GM18858 (cell line): Measurements from ENCODE around the gene CBL.
"Not testable (repeated sequence)": the region's sequence is repeated elsewhere in the genome, so short reads cannot be mapped to it uniquely, and the experiment has no call there.

Source experiments
- ATAC-seq: cut with Tn5 transposase; IDR thresholded peaks from one replicate; pipeline ENCODE4 v1.9.1; 2021; ENCODE audit not compliant: unreplicated experiment

CBL gene

DNA sequence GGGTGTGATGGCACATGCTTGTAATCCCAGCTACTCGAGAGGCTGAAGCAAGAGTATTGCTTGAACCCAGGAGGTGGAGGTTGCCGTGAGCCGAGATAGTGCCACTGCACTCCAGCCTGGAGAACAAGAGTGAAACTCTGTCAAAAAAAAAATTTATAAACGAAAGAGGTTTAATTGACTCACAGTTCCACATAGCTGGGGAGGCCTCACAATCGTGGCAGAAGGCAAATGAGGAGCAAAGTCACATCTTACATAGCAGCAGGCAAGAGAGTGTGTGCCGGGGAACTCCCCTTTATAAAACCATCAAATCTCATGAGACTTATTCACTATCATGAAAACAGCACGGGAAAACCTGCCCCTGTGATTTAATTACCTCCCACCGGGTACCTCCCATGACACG is 21.7 kb upstream of the CBL start:
- ATAC-seq = not testable (repeated sequence)

DNA sequence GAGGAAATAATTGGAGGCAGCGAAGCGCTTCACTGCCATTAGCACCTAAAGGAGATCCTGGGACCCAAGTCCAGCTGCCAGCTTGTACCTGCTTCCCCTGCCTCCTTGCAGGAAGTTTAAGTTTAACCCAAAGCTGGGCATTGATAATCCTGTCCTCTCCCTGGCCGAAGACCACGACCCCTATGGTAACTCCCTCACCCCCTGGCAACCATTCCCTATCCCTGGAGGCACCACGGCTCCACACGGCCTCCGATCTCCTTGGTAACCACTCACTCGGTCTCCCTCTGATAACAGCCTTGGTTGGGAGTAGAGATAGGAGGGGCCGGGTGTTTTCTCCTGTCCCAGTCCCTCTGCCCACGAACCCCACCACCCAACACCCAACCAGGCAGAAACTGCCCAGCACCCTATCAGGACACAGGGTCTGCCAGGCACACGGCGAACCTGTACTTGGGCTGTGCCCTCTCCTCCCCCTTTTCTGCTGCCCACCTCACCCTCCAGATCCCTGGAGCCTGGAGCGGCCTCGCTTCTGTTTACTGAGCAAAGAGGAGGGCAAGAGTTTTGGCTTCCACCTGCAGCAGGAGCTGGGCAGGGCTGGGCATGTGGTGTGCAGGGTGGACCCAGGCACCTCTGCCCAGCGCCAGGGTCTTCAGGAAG is 20.0 kb upstream of the CBL start:
- ATAC-seq = no peak

DNA sequence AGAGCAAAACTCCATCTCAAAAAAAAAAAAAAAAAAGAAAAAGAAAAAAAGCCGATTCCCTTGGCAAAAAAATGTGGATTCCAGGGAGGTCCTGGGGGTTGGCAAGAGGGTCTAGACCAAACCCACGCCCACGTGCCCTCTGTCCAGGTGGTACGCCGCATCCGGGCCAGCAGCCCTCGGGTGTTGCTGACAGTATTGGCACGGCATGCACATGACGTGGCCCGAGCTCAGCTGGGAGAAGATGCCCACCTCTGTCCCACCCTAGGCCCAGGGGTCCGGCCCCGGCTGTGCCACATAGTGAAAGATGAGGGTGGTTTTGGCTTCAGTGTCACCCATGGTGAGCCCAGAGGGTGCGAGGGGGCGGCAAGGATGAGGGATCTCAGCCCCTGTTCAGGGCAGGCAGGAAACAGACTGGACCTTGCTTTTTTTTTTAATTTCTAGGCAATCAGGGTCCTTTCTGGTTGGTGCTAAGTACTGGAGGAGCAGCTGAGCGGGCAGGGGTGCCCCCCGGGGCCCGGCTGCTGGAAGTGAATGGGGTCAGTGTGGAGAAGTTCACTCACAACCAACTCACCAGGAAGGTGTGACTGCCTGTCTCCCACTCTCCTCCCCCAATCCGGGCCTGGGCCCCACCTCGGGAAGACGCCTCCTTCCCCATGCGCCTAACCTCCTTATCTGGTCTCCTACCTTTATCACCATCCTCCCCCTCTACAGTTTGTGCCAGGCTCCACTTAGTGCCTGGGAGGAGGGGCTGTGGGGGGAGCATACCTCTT is 18.8 kb upstream of the CBL start:
- no peak for ATAC-seq

DNA sequence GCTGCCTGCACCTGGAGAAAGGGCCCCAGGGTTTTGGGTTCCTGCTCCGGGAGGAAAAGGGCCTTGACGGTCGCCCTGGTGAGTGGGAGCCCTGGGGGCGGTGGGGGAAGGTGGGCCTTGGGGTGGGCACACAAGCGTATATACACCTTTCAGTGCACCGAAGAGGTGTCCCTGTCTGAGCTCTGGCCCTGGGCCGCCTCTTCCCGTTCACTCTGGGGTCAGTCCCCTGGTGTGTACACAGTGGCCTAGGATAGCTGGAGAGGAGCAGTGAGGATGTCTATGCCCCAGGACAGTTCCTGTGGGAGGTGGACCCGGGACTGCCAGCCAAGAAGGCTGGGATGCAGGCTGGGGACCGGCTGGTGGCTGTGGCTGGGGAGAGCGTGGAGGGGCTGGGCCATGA is 18.1 kb upstream of the CBL start:
- ATAC-seq = no peak

DNA sequence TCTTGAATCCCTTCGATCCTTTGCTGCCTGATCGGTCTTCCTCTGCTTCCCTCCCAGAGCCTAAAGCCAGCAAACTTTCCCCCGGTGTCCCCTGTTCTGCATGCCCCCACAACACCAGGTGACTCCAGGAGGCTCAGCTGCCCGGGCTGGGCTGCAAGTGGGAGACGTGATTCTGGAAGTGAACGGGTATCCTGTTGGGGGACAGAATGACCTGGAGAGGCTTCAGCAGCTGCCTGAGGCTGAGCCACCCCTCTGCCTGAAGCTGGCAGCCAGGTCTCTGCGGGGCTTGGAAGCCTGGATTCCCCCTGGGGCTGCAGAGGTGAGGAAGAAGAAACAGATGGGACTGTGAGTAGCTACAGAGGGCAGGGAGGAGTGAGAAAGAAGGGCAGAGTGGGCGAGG is 17.3 kb upstream of the CBL start:
- ATAC-seq = no peak

DNA sequence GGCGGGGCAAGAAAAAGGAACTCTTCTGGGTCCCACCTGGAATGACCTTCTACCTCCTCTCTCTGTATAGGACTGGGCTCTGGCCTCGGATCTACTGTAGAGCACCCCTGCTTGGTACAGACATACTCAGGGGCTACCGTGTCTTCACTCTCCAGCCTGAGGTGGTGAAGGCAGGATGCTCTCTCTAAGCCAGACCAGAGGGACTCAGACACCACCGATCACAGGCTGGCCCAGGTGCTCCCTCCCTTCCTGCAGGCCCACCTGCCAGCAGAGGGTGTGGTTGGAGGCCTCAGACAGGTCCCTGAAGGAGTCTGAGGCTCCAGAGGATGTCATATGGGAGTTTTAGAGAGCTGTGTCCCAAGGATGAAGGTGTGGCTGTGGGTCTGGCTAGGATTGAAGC is 16.7 kb upstream of the CBL start:
- no peak for ATAC-seq

DNA sequence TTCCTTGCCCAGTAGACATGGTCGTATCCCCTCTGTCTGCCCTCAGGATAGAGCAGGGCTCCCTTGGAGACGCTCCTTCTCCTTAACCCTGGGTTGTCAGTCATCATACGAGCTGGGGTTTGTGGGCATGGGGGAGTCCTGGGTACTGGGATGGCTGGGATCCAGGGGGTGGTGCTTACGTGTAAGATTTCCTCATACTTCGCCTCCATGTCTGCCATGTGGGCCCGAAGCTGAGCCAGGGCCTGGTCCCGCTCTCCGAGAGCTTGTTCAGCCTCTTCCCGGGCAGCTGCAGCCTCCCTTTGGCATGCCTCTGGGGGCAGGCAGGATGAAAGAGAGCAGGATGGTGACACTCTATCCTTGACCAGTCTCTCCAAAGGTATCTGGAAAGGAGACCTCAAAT is 15.6 kb upstream of the CBL start:
- ATAC-seq = no peak

DNA sequence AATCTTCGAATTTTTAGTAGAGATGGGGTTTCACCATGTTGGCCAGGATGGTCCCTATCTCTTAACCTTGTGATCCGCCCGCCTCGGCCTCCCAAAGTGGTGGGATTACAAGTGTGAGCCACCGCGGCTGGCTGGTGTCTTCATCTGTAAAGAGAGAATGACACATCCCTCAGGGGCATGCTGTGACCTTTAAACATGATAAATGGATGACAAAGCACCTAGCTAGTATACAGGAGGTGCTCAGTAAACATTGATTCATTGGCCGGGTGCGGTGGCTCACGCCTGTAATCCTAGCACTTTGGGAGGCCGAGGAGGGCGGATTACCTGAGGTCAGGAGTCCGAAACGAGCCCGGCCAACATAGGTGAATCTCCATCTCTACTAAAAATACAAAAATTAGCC is 14.9 kb upstream of the CBL start:
- ATAC-seq = not testable (repeated sequence)

DNA sequence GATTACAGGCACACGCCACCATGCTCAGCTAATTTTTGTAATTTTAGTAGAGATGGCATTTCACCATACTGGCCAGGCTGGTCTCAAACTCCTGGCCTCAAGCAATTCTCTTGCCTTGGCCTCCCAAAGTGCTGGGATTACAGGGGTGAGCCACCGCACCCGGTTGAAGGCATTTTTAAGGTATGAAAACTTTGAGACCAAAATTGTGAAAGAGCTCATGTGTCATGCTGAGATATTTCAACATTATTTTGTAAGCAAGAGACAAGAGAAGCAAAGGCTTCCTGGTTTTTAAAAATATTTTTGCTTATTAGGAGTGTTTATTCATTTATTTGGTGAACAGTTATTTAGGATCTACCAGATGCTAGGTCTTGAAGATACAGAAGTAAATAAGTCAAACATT is 14.0 kb upstream of the CBL start:
- no peak for ATAC-seq

DNA sequence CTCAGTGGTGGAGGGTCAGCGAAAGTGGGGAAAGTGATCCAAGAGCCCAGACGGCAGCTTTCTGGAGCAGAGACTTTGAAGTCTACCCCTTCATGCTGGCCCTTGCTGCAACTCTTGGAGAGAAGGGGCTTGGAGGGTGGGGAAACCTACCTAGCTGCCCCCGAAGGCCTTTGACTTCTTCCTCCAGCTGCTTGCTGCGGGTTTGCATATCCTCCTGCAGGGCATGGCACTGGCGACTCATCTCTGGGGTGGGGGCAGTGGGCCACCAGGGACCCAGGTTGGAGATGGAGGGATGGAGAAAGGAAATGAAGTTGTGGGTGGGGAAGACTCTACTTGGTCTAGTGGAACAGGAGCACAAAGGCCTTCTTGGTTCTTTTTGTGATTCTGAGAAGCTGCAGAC is 13.1 kb upstream of the CBL start:
- no peak for ATAC-seq

DNA sequence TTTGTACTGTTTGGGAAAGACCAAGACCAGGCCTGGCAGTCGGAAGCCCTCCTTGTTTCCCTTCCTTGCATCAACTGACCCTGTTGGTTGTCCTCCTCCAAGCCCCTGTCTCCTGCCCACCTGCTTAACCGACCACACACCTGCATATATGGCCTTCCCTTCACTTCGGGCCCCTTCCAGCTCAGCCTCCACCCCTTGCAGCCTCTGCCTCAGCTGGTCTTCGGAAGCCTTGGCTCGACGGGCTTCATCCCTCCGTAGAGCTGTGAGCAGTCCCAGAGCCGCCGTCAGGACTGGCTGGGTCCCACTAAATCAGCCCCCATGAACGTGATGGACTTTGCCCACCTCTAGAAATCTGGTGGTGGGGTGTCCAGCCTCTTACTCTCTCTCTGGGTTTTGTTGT is 12.5 kb upstream of the CBL start:
- no peak for ATAC-seq

DNA sequence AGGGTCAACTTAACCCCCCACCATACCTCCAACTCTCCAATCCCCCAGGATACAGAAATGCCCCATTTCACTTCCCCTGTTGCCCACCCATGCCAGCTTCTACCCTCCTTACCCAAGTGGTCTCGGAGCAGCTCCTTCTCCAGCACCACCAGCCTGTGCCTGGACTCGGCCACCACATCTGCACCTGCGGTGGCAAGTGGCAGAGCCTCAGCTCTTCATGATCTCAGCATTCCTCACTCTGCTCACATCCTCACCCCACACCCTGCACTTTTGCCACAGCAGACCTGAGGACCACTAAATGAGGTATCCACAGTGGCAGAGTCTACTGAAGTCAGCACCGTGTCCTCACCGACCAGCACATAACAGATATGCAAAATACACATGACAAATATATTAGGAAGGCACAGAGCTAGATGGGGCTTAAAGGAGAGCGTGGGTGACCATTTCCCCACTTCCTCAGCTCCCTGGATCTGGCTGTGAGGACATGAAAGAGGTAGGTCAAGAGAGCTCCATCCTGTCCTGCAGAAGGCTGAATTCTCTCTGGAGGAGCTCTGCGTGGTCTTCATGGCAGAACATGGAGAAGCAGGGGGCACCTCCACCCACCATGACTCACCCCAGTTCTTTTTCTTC is 11.2 kb upstream of the CBL start:
- ATAC-seq = no peak

DNA sequence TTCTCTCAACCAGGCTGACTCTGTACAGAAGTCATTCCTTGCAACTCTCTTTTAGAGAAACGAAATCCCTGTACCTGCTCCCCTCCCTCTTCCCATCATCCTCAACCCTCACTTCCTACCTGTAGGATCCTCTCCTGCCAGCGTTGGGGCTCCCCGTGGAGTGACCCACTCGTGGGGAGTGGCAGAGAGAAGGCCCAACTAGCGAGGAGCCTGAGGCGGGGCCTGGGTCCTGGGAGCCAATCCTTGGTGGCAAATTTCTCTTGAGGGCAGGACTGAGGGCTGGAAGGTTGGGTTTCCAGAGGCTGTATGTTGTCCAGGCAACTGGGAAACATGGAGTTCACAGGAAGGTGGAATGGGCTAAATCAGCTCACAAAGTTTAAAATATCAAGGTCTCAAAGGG is 10.5 kb upstream of the CBL start:
- ATAC-seq = no peak

DNA sequence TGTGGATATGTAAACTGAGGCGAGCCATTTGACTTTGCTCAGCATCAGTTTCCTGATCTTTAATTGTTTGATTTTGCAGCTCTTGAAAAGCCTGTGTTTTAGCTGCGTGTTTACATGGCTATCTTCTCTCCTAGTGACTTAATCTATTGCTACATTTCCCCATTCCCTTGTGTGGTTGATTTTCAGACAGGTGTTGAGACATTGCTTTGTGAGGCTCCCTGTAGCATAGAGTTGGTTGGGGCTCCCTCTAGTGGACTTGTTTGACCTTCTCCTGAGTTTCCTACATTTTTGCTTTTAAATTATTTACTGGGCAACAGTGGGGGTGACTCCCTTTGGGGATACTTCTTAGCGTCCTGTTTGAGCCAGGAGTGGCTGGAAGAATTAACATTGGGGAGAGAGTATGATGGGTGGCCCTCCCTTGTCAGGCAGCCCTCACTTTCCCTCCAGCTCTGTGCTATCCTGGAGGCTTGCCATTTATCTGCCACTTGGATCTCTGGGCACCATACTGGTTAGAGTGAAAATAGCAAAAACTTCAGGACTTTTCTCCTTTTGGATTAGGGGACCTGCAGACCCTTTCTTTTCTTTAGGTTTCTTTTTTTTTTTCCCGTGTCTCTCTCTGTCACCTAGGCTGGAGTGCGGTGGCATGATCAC is 9.2 kb upstream of the CBL start:
- no peak for ATAC-seq

DNA sequence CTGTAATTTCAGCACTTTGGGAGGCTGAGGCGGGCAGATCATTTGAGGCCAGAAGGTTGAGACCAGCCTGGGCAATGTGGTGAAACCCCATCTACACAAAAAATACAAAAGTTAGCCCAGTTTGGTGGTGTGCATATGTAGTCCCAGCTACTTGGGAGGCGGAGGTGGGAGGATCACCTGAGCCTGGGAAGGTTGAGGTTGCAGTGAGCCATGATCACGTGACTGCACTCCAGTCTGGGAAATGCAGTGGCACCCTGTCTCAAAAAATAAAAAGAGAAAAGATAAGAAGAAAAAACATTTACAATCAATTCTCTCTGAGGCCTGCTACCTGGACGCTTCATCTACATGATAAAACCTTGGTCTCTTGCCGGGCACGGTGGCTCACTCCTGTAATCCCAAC is 7.2 kb upstream of the CBL start:
- no peak for ATAC-seq

DNA sequence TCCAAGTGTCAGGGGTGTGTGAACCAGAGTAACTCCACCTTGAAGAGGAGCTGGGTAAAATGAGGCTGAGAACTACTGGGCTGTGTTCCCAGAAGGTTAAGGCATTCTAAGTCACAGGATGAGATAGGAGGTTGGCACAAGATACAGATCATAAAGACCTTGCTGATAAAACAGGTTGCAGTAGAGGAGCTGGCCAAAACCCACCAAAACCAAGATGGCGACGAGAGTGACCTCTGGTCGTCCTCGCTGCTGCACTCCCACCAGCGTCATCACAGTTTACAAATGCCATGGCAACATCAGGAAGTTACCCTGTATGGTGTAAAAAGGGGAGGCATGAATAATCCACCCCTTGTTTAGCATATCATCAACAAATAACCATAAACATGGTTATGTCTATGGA is 4.9 kb upstream of the CBL start:
- not testable (repeated sequence) for ATAC-seq

DNA sequence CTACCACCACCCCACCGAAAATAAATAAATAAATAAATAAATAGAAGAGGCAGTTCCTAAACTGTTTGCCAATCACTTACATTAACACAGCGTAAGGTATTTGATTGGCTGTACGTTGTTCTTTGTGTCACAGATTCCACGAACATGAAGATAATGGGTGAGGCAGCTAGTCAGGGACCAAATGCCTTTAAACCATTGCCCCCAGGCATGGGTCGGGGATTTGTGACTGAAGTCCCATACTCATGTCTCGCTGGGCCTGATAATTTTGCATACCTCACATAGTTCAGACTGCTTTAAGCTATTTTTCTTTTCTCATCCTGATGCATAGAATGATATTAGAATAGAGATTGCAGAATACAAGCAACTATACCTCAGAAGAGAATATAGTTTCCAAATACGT is 3.6 kb upstream of the CBL start:
- no peak for ATAC-seq

DNA sequence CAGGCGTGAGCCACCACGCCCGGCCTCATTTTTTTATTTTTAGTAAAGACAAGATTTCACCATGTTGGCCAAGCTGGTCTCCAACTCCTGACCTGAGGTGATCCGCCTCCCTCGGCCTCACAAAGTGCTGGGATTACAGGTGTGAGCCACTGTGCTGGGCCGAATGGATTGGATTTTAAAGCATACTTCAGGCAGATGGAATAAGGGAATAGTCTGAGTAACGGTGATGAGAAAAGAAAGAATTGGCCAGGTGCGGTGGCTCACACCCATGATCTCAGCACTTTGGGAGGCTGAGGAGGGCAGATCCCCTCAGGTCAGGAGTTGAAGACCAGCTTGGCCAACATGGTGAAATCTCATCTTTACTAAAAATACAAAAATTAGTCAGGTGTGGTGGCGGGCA is 2.1 kb upstream of the CBL start:
- no peak for ATAC-seq

DNA sequence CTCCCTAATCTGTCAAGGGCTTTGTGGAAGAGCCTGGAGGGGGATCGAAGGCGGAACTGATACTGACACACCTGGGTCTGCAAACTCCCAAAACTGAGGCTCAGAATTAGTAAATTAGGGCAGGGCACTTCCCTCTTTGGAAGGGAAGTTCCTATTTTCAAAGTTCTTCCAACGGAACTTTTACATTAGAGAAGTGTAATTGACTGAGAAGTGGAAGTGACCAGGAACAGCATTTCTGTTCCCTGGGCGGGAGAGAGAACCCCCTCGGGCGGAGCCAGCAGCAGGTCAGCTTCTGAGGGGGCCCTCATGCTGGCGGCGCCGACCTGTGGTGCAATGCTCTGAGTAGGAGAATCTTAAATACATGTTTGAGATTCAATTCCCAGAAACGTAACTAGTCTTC is 1.1 kb upstream of the CBL start:
- ATAC-seq = no peak

DNA sequence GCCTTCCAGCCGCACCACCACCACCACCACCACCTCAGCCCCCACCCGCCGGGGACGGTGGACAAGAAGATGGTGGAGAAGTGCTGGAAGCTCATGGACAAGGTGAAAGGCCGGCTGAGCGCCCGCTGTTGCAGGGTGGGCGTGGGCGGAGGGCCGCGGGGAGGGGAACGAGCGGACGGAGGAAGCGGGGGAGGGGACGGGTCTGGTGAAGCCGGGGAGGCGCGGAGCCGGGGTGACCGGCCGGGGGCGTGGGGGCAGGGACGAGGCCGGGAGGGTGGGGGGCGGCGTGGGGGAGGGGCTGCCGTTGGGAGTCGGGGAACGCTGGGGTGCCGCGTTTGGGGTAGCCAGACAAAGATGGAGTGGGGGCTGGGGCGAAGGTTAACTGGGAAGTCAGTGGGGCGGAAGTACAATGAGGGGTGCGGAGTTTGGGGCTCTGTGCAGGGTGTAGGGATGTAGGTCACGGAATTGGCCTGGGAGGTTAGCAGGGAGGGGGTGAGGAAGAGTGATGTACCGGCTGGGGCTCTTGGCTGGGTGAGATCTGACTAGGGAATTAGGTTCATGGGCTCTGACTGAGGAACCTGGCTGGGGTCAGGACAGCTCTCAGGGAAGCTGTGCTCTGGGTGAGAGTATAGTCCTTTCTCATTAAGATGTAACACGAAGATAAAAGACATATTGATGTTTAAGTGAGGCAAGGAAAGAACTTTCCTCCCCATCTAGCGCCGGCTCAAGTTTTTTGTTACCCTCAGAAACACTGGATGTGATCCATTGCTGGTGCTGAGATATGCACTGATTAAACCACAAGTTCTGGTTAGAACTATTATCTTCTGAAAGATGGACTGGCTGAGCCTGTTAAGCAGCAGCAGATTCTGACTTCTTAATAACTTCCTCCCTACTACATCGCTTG is 624 bp downstream of the CBL start:
- ATAC-seq = no peak

DNA sequence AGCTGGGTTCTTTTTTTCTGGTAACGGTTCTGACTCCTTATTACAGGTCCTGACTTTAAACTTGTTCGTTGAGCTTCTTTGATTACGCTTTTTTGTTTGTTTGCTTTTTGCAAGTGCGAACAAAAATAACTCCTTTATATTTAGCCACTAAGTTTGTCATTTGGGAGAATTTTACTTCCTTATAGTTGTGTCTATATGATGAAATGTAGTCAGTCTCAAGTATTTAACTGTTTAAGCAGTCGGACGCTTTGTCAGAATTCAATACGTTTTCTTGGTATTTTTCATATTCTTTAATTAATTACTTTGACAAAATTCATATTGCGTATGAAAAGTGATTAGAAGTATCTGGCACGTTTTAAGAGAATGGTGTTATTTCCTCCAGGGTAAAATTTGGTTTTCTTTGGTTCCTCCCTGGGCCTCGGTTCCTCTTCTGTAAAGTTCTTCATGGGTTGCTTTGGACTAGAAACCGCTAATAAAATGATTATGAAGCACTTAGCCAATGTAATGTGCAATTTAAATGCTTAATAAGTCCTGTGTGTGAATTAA is 1.3 kb downstream of the CBL start:
- ATAC-seq = no peak
